Testis (tissue), 3 donors: ENCODE results near the gene RASA3. TPM values are rescaled to one million over a fixed set of nuclear protein-coding genes. Genes with fewer than 3 reads are reported as not detected.

Experiments
- DNase-seq: peaks from one replicate; pipeline ENCODE4 v3.0.0-alpha.2; 2019
- H3K27ac ChIP-seq, 2 donors: fragments of 200-600 bp; sonication (generic); one replicate each; pipeline ENCODE4 v1.5.1; 2019
- H3K27me3 ChIP-seq: fragments of 200-600 bp; sonication (generic); one replicate; pipeline ENCODE4 v1.5.1; 2019
- H3K36me3 ChIP-seq: fragments of 200-600 bp; sonication (generic); one replicate; pipeline ENCODE4 v1.5.1; 2017; ENCODE audit warnings: low read depth; ENCODE audit errors: missing control alignments
- H3K4me1 ChIP-seq: fragments of 200-600 bp; sonication (generic); one replicate; pipeline ENCODE4 v1.5.1; 2019
- H3K4me3 ChIP-seq, 2 donors: fragments of 200-600 bp; sonication (generic); one replicate each; pipeline ENCODE4 v1.5.1; 2017 to 2019
- H3K9me3 ChIP-seq: fragments of 200-600 bp; sonication (generic); one replicate; pipeline ENCODE4 v1.5.1; 2017
- POLR2A ChIP-seq: fragments of 450-650 bp; IDR thresholded peaks from one replicate; pipeline ENCODE4 v1.6.1; 2017; ENCODE audit warnings: antibody characterized with exemption, mild to moderate bottlenecking, moderate library complexity
- WGBS, 2 donors: methylation state at CpG; one replicate each; pipeline ENCODE4 v1.1.5; 2018; 5-methylcytosine and 5-hydroxymethylcytosine counted together
- intact Hi-C: fragments of 100-400 bp; cut with DNase I; formaldehyde crosslinking; loops from one replicate; pipeline ENCODE4 v1.15.1; 2023; ENCODE audit warnings: low total_unique reads
- polyA plus RNA-seq: library from polyadenylated mRNA; stranded (reverse); fragments of 350-450 nt; fragmentation: Illumina TruSeq; extraction: RNeasy Lipid Tissue Mini Kit (QIAGEN cat#74804); gene quantifications from one replicate; pipeline ENCODE4 v1.2.3, GENCODE V29; 2014; ENCODE audit warnings: low read depth, low replicate concordance; ENCODE audit not compliant: insufficient read depth
- total RNA-seq, 2 donors: library from RNA; depleted of rRNA; stranded (reverse); fragments of >200 nt; gene quantifications; one replicate each; pipeline ENCODE4 v1.2.3, GENCODE V29; 2016
- TF ChIP-seq, protein P1 (sequence below), 3 experiments: fragments of 450-650 bp in 2 of 3; fragments of 200-600 bp in 1 of 3; sonication (generic) in 1 of 3; IDR thresholded peaks; one replicate each; pipeline ENCODE4 v1.5.1; 2016 to 2019; ENCODE audit warnings: antibody characterized with exemption in 3 of 3, mild to moderate bottlenecking in 2 of 3, moderate library complexity in 1 of 3

The RASA3 gene
- total and polyA plus RNA-seq, 3 donors from 2014 or later, result 13.2 to 21.6 (median 16.4) TPM

GRCh38 chr13:114079601-114080536, 52.6 kb downstream of the RASA3 start:
- Histone ChIP-seq H3K27ac (no peak overlapping the region), H3K36me3 (no peaks in the 10 kb centered on the region), H3K9me3 (no peaks in the 10 kb centered on the region), H3K4me1 (no peaks in the 10 kb centered on the region), H3K27me3 (no peaks in the 10 kb centered on the region), H3K4me3 (no peak overlapping the region)
- intact Hi-C loops, result no loop called here
- 73 to 87% methylated on average over 18 to 33 of the region's 37 CpGs for WGBS, 2 donors
- TF ChIP-seq, protein P1, sequence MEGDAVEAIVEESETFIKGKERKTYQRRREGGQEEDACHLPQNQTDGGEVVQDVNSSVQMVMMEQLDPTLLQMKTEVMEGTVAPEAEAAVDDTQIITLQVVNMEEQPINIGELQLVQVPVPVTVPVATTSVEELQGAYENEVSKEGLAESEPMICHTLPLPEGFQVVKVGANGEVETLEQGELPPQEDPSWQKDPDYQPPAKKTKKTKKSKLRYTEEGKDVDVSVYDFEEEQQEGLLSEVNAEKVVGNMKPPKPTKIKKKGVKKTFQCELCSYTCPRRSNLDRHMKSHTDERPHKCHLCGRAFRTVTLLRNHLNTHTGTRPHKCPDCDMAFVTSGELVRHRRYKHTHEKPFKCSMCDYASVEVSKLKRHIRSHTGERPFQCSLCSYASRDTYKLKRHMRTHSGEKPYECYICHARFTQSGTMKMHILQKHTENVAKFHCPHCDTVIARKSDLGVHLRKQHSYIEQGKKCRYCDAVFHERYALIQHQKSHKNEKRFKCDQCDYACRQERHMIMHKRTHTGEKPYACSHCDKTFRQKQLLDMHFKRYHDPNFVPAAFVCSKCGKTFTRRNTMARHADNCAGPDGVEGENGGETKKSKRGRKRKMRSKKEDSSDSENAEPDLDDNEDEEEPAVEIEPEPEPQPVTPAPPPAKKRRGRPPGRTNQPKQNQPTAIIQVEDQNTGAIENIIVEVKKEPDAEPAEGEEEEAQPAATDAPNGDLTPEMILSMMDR (IDR thresholded peaks at IDR 0.05), result no peak
- no peak for TF ChIP-seq POLR2A
- no peak for DNase-seq

DNA sequence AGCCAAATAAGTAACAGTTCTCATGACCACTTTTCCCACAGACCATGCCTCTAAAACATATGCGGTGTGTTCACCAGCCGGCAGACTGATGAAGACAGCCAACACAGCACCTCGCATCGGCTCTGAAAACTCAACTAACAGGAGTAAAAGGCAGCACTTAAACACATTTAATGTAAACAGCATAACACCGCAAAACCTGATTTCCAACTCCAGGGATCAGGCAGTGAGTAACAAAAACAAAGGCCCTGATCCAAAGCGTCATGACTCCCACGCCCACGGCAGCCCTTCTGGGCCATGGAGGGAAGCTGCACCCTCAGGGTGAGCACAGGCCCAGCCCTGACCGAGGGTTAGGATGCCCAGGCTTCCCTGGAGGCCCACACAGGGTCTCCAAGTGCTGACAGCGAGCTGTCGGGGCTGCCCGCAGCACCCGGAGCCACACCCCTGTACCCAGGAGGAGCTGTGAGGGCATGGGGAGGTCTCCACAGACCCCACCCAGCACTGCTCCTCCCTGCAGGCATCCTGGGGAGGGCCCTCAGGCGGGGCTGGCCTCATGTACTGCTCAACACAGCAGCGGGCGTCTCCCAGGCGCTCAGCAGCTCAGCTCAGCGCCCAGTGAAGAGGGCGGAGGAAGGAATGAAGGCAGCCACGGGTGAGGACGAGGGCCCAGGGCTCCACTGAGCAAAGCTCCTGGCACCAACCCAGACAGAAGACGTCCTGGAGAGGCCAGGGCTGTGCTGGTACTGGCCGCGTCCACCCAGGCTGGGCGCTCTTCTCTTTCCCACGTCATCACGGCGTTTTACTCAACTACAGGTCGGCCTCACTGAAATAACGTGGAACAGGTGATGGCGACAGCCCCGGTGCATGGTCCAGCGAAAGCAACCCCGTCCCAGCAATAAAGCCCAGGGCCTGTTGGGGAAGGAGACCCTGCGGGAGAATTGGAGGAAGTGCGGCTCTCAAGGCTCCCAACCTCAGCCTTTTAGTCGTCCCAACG, 53.7 kb downstream of the RASA3 start:
- H3K9me3 ChIP-seq, result no peaks in the 10 kb centered on the region
- no peak overlapping the region for H3K27ac ChIP-seq
- intact Hi-C loops, result no loop called here
- H3K27me3 ChIP-seq, result no peaks in the 10 kb centered on the region
- H3K4me3 ChIP-seq, result no peak overlapping the region
- 92 to 93% methylated on average over 24 to 36 of the region's 38 CpGs for WGBS, 2 donors
- TF ChIP-seq, protein P1 (IDR thresholded peaks at IDR 0.05), result no peak
- no peak for TF ChIP-seq POLR2A
- H3K4me1 ChIP-seq, result no peaks in the 10 kb centered on the region
- no peaks in the 10 kb centered on the region for H3K36me3 ChIP-seq
- DNase-seq, result no peak

DNA sequence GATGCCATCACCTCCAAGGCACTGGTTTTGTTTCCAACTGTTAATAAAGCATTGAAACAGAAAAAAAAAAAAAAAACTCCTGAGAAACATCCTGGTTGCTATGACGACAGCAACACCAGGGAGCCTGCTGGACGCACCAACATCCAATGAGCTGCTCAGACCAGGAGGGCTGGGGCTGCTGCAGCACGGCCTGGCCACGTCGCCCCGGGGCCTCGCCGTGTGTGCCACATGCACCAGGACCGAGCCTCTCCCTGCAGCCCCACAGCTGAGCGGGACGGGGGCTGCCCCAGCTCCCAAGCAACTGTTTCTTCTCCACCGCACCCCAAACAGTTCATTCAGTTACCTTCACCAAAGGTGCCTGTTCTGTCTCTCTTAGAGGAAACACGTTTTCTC, 54.5 kb downstream of the RASA3 start:
- intact Hi-C loops, result no loop called here
- H3K27me3 ChIP-seq, result no peaks in the 10 kb centered on the region
- H3K36me3 ChIP-seq, result no peaks in the 10 kb centered on the region
- no peak overlapping the region for H3K4me3 ChIP-seq
- H3K4me1 ChIP-seq, result no peaks in the 10 kb centered on the region
- TF ChIP-seq, protein P1 (IDR thresholded peaks at IDR 0.05), result no peak
- no peak for TF ChIP-seq POLR2A
- no peak for DNase-seq
- H3K27ac ChIP-seq, result no peak overlapping the region
- H3K9me3 ChIP-seq, result no peaks in the 10 kb centered on the region
- WGBS, 2 donors, result 83 to 93% methylated on average over 13 of the region's 13 CpGs

DNA sequence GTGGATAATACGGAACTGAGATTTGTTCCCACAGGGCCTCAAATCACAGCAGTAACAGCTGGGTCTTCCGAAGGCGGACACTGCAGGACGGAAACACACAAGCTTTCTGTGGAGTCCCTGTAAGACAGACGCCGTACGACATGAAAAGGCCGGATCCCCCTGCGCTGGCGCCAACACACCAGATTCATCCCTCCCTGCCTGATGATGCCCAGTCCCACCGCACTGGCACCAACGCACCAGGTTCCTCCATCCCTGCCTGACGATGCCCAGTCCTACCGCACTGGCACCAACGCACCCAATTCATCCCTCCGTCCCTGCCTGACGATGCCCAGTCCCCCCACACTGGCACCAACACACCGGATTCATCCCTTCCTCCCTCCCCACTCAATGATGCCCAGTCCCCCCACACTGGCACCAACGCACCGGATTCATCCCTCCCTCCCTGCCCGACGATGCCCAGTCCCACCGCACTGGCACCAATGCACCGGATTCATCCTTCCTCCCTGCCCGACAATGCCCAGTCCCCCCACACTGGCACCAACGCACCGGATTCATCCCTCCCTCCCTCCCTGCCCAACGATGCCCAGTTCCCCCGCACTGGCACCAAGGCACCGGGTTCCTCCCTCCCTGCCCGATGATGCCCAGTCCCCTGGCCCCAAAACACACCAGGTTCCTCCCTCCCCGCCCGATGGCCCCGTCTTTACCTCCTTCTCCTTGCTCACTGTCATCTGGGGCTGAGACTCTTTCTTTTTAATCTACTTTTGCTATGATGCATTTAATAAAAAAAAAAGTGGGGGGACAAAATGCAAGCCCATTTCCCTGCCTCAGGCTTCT, 55.1 kb downstream of the RASA3 start:
- intact Hi-C loops, result no loop called here
- Histone ChIP-seq H3K27ac (no peak overlapping the region), H3K4me1 (no peaks in the 10 kb centered on the region), H3K27me3 (no peaks in the 10 kb centered on the region), H3K9me3 (no peaks in the 10 kb centered on the region), H3K4me3 (no peak overlapping the region), H3K36me3 (no peaks in the 10 kb centered on the region)
- 87 to 91% methylated on average over 34 of the region's 34 CpGs for WGBS, 2 donors
- no peak for TF ChIP-seq POLR2A
- TF ChIP-seq, protein P1 (IDR thresholded peaks at IDR 0.05), result no peak
- DNase-seq, result no peak
